ENCODE data around the gene LLCFC1.

DNA sequence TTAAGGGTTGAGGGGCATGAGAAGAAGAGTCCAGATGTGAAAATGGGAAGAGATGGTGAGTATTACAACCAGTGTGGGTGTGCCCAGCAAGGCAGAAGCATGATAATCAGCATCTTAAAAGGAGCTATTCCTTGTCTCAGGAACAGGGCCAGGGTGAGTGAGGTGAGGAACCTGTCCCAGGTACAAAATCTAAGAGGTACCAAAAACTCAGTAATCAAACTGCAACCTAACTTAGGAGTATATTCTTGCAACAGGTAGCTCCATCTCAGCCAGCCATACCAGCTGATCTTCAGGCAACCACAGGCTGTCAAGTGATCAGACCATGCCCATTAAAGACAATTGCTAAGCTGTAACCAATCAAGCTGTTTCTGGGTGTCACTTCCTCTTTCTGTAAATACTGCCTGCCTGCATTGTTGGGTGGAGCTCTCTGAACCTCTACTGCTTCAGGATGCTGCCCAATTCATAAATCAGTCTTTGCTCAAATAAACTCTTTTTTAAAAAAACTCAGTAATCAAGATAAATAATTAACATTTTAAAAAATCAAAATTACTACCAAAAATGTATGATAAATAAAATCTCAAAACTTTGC is 15.5 kb downstream of the LLCFC1 start:
- TF ChIP-seq, protein P1, sequence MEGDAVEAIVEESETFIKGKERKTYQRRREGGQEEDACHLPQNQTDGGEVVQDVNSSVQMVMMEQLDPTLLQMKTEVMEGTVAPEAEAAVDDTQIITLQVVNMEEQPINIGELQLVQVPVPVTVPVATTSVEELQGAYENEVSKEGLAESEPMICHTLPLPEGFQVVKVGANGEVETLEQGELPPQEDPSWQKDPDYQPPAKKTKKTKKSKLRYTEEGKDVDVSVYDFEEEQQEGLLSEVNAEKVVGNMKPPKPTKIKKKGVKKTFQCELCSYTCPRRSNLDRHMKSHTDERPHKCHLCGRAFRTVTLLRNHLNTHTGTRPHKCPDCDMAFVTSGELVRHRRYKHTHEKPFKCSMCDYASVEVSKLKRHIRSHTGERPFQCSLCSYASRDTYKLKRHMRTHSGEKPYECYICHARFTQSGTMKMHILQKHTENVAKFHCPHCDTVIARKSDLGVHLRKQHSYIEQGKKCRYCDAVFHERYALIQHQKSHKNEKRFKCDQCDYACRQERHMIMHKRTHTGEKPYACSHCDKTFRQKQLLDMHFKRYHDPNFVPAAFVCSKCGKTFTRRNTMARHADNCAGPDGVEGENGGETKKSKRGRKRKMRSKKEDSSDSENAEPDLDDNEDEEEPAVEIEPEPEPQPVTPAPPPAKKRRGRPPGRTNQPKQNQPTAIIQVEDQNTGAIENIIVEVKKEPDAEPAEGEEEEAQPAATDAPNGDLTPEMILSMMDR (IDR thresholded peaks at IDR 0.05) = no peak
- TF ChIP-seq POLR2A (IDR thresholded peaks at IDR 0.05) (no peak), POLR2AphosphoS5 (IDR thresholded peaks at IDR 0.05) (no peak)
